K562 (cell line): ENCODE results near the gene DTNB. TPM values are rescaled to one million over a fixed set of nuclear protein-coding genes. Genes with fewer than 3 reads are reported as not detected.

Experiments used
- ATAC-seq: fragments of 200-7000 bp; cut with Tn5 transposase; 3 replicates; pipeline ENCODE4 v1.9.1; 2020; ENCODE audit warnings: moderate library complexity
- BruUV-seq: library from RNA; stranded (reverse); fragments of 400-500 nt; replicated peaks from 2 replicates; lab custom pipeline; 2021; lab: Mats Ljungman, UMichigan
- CTCF ChIA-PET: fragments of 300-600 bp; formaldehyde crosslinking; extraction: SDS; loops from one replicate; lab custom pipeline; 2021; ENCODE audit warnings: low intra/inter-chr PET ratio; lab: Yijun Ruan, JAX
- POLR2A ChIA-PET: fragments of 300-600, 350-650 bp; sonication (Branson Sonifier 250); formaldehyde crosslinking; extraction: SDS; loops from one replicate; lab custom pipeline; 2021; ENCODE audit warnings: antibody characterized with exemption, inconsistent platforms; lab: Yijun Ruan, JAX
- DNase-seq, 4 experiments: peaks; one replicate each; pipeline versions ENCODE4 v3.0.0 to v3.0.0-alpha.2; 2011 to 2018; ENCODE audit warnings: low spot score in 3 of 4, mixed read lengths in 3 of 4; ENCODE audit errors: extremely low read depth in 1 of 4
- FAIRE-seq: peaks from 2 replicates; lab custom pipeline; 2011; peaks lifted over from hg19 to GRCh38; lab: Jason Lieb, UNC
- H2AFZ ChIP-seq: 2 replicates; pipeline ENCODE4 v1.6.0; 2011; ENCODE audit warnings: low read depth, low read length, control low read depth, inconsistent platforms
- H3K27ac ChIP-seq: fragments of 200-600 bp; 3 replicates; pipeline ENCODE4 v1.8.0; 2011; ENCODE audit warnings: low read depth, mild to moderate bottlenecking, control low read depth, inconsistent platforms, low read length, moderate library complexity, mixed read lengths; ENCODE audit errors: extremely low read depth
- H3K27me3 ChIP-seq, 2 experiments: fragments of 300-600 bp in 1 of 2; 2 replicates in 1 of 2; 3 replicates in 1 of 2; pipeline versions ENCODE4 v1.6.0 to v1.8.0; 2011; ENCODE audit warnings: inconsistent platforms in 2 of 2, low read length in 2 of 2, mild to moderate bottlenecking in 1 of 2, mixed read lengths in 1 of 2, moderate library complexity in 1 of 2; ENCODE audit not compliant: control insufficient read depth in 2 of 2, insufficient read depth in 2 of 2
- H3K36me3 ChIP-seq: fragments of 300-600 bp; 3 replicates; pipeline ENCODE4 v1.8.0; 2011; ENCODE audit warnings: mild to moderate bottlenecking, low read length, inconsistent platforms; ENCODE audit not compliant: control insufficient read depth, insufficient read depth
- H3K4me1 ChIP-seq, 2 experiments: fragments of 200-600 bp in 1 of 2; replicated peaks in 1 of 2; 2 replicates in 1 of 2; 3 replicates in 1 of 2; pipeline versions ENCODE4 v1.5.1 to v1.8.0; 2011; ENCODE audit warnings: inconsistent platforms in 2 of 2, low read length in 2 of 2, mild to moderate bottlenecking in 1 of 2, mixed read lengths in 1 of 2, moderate library complexity in 1 of 2; ENCODE audit not compliant: control insufficient read depth in 2 of 2, insufficient read depth in 2 of 2
- H3K4me2 ChIP-seq: 2 replicates; pipeline ENCODE4 v1.6.1; 2011; ENCODE audit warnings: low read length, control low read depth, inconsistent platforms, mixed read lengths; ENCODE audit not compliant: insufficient read depth
- H3K4me3 ChIP-seq: fragments of 200-600 bp; sonication (generic), shearing (Covaris generic); 2 replicates; pipeline ENCODE4 v1.5.1; 2016; ENCODE audit warnings: control low read depth, inconsistent platforms
- H3K79me2 ChIP-seq: fragments of 200-600 bp; 3 replicates; pipeline ENCODE4 v1.8.0; 2011; ENCODE audit warnings: low read length, inconsistent platforms; ENCODE audit not compliant: control insufficient read depth, insufficient read depth
- H3K9ac ChIP-seq, 2 experiments: 2 replicates each; pipeline versions ENCODE4 v1.6.0 to v1.6.1; 2011; ENCODE audit warnings: low read depth in 2 of 2, low read length in 2 of 2, control low read depth in 1 of 2, inconsistent platforms in 1 of 2, mild to moderate bottlenecking in 1 of 2, mixed read lengths in 1 of 2; ENCODE audit not compliant: insufficient read depth in 1 of 2
- H3K9me1 ChIP-seq: one replicate; pipeline ENCODE4 v1.6.0; 2011; ENCODE audit warnings: inconsistent platforms, mild to moderate bottlenecking, low read length, moderate library complexity; ENCODE audit not compliant: control insufficient read depth, insufficient read depth
- H3K9me3 ChIP-seq: replicated peaks from 2 replicates; pipeline ENCODE4 v1.5.1; 2011; ENCODE audit warnings: low read depth, low read length, inconsistent platforms; ENCODE audit not compliant: control insufficient read depth, insufficient read depth
- H4K20me1 ChIP-seq: replicated peaks from 2 replicates; pipeline ENCODE4 v1.6.1; 2011; ENCODE audit warnings: low read length, inconsistent platforms, mixed read lengths; ENCODE audit not compliant: control insufficient read depth, insufficient read depth
- ESRRA ChIP-seq: fragments of 450-650 bp; IDR thresholded peaks from 2 replicates; pipeline ENCODE4 v1.6.1; 2014; ENCODE audit warnings: low read depth, mild to moderate bottlenecking, moderate library complexity, borderline replicate concordance
- KLF10 ChIP-seq: fragments of 250-450 bp; sonication (Bioruptor Pico); IDR thresholded peaks from 2 replicates; pipeline ENCODE4 v1.6.1; 2021; ENCODE audit warnings: matching md5 sums
- NEUROD1 ChIP-seq: fragments of 150-350 bp; IDR thresholded peaks from 2 replicates; pipeline ENCODE4 v1.6.1; 2014; ENCODE audit warnings: borderline replicate concordance, low read length, low read depth; ENCODE audit not compliant: partially characterized antibody
- RFX7 ChIP-seq: fragments of 250-450 bp; sonication (Bioruptor Pico); IDR thresholded peaks from 2 replicates; pipeline ENCODE4 v1.5.1; 2021; ENCODE audit warnings: mild to moderate bottlenecking
- ZNF3 ChIP-seq: fragments of 250-450 bp; sonication (Bioruptor Pico); IDR thresholded peaks from 2 replicates; pipeline ENCODE4 v1.5.0; 2021; ENCODE audit warnings: mild to moderate bottlenecking, moderate library complexity
- WGBS: fragments of 100-300 bp; shearing (Covaris generic); methylation state at CpG from one replicate; pipeline ENCODE4 v1.1.6; 2016; ENCODE audit warnings: low coverage, mixed read lengths; ENCODE audit not compliant: insufficient coverage; ENCODE audit errors: missing lambda C conversion rate; 5-methylcytosine and 5-hydroxymethylcytosine counted together
- in situ Hi-C: fragments of 300-500 bp; cut with MboI; formaldehyde crosslinking; loops from 4 replicates; pipeline ENCODE4 v1.15.0; 2018; ENCODE audit warnings: inconsistent platforms, mixed read lengths
- intact Hi-C: fragments of 100-400 bp; cut with micrococcal nuclease; formaldehyde crosslinking; loops from 2 replicates; pipeline ENCODE4 v1.14.2; 2022
- polyA plus RNA-seq, 8 experiments: library from polyadenylated mRNA; depleted of rRNA in 4 of 8; stranded (reverse) in 5 of 8; unstranded in 3 of 8; fragments of >200 nt; fragmentation: Nextera tagmentation in 2 of 8; fragmentation: Illumina TruSeq in 1 of 8; extraction: Ambion mirVana in 2 of 8; extraction: Trizol in 1 of 8; gene quantifications; 2 replicates each; pipeline versions ENCODE4 v1.2.1 to v1.2.3, GENCODE V29; 2011 to 2014; ENCODE audit warnings: inconsistent platforms in 1 of 8, missing spikeins in 1 of 8
- total RNA-seq, 7 experiments: library from RNA; depleted of rRNA in 6 of 7; stranded (reverse); fragments of >200 nt in 6 of 7; fragmentation: Illumina TruSeq in 2 of 7; extraction: Trizol in 2 of 7; gene quantifications; 2 replicates each; pipeline versions ENCODE4 v1.2.1 to v1.2.3, GENCODE V29; 2011 to 2021; ENCODE audit warnings: low replicate concordance in 1 of 7
- TF ChIP-seq, protein P1 (sequence below): fragments of 450-650 bp; IDR thresholded peaks from 2 replicates; pipeline ENCODE4 v1.6.1; 2017; ENCODE audit warnings: antibody characterized with exemption

Gene DTNB
- total and polyA plus RNA-seq, 9 of the 15 experiments (the other 6 are each of a cell fraction or from before 2014, with no cell fraction given): 0.18 to 2.0 (median 0.77) TPM; not detected in 2

DNA sequence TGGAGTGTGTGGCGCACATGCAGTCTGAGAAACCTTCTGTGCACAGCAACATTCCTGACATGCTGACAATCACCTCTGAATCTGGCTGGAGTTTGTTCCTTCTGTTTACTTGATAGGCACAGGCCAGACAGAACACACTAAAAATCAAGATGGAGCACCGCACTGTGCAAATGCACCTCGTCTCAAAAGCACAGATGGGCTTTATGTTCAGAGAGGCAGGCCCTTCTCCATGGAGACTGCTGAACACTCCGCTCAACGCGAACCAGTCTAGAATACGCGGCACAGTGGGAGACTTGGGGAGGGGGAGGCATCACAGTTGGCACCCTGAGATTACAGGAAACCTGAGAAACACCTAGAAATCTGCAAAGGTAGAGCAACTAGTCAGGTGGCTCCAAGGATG lies 273.2 kb downstream of the DTNB start (continued):
- TF ChIP-seq RFX7 (CRISPR knock-in tag) (no peak), KLF10 (CRISPR knock-in tag) (no peak)

- no peaks in the 10 kb centered on the region for H3K9me3 ChIP-seq
- H4K20me1 ChIP-seq: no peaks in the 10 kb centered on the region; the same call in 1 of the 2 replicates
- POLR2A ChIA-PET: interaction anchor here (0.6 kb wide), 2 partner anchors 9 to 60 kb away, joined by 4 read pairs; no protein-coding TSS in a partner anchor
- no peak overlapping the region for H3K9ac ChIP-seq
- H3K79me2 ChIP-seq: no peaks in the 10 kb centered on the region
- no peaks in the 10 kb centered on the region for H3K36me3 ChIP-seq
- H3K9me1 ChIP-seq: no peaks in the 10 kb centered on the region
- TF ChIP-seq NEUROD1: no peak
- TF ChIP-seq, protein P1, sequence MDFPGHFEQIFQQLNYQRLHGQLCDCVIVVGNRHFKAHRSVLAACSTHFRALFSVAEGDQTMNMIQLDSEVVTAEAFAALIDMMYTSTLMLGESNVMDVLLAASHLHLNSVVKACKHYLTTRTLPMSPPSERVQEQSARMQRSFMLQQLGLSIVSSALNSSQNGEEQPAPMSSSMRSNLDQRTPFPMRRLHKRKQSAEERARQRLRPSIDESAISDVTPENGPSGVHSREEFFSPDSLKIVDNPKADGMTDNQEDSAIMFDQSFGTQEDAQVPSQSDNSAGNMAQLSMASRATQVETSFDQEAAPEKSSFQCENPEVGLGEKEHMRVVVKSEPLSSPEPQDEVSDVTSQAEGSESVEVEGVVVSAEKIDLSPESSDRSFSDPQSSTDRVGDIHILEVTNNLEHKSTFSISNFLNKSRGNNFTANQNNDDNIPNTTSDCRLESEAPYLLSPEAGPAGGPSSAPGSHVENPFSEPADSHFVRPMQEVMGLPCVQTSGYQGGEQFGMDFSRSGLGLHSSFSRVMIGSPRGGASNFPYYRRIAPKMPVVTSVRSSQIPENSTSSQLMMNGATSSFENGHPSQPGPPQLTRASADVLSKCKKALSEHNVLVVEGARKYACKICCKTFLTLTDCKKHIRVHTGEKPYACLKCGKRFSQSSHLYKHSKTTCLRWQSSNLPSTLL: no peak
- no peak for TF ChIP-seq ZNF3 (CRISPR knock-in tag)
- no peak for TF ChIP-seq ESRRA
- in situ Hi-C loops (no loop called here), intact Hi-C loops (no loop called here)
- no peak for ATAC-seq
- H3K4me2 ChIP-seq: no peak overlapping the region
- H3K4me1 ChIP-seq: no peaks in the 10 kb centered on the region
- no peak overlapping the region for H2AFZ ChIP-seq
- no peak overlapping the region for H3K4me3 ChIP-seq
- peaks cover 6 to 32% of the 10 kb centered on the region in 2 experiments; a peak in 4 of 5 replicates for H3K27me3 ChIP-seq
- CTCF ChIA-PET: no interaction called here
- no TSS peak for BruUV-seq
- DNase-seq: no peak
- H3K27ac ChIP-seq: no peak overlapping the region
- WGBS: 0% methylated on average over 4 of the region's 4 CpGs
- FAIRE-seq: no peak
Observed at GRCh38 chr2:25398534-25398933, 274.8 kb downstream of the DTNB start.
